ENCODE measurements around the gene PLCB1. TPM values are rescaled to one million over a fixed set of nuclear protein-coding genes. Genes with fewer than 3 reads are reported as not detected.

Gene PLCB1
- total RNA-seq, 1 experiment from 2014 or later: not detected

- H3K27me3 ChIP-seq (ENCODE audit: insufficient read depth, low read depth): peaks cover 8% of the 10 kb centered on the region; the same call in 1 of the 2 replicates
- H3K4me2 ChIP-seq: no peak overlapping the region
- no peak overlapping the region for H2AFZ ChIP-seq
- DNase-seq: no peak
- no peak for TF ChIP-seq EZH2 (IDR thresholded peaks at IDR 0.05; ENCODE audit: low read depth)
- TF ChIP-seq CTCF (conservative IDR thresholded peaks at IDR 0.05): no peak
- CTCF ChIA-PET: no interaction called here
- no peak overlapping the region for H3K4me3 ChIP-seq
- no peaks in the 10 kb centered on the region for H3K79me2 ChIP-seq (ENCODE audit: low read depth)
- no peaks in the 10 kb centered on the region for H3K36me3 ChIP-seq (ENCODE audit: low read depth)
- intact Hi-C loops (cut with micrococcal nuclease; ENCODE audit: unreplicated experiment): no loop called here
- H4K20me1 ChIP-seq (ENCODE audit: insufficient read depth): no peaks in the 10 kb centered on the region
- POLR2A ChIA-PET (ENCODE audit: unreplicated experiment): interaction anchor here (0.6 kb wide), 1 partner anchor 66 kb away, joined by 5 read pairs; no protein-coding TSS in a partner anchor
- no TSS peak for BruUV-seq (replicated peaks)
- no peak overlapping the region for H3K27ac ChIP-seq
- no peaks in the 10 kb centered on the region for H3F3A ChIP-seq (ENCODE audit: insufficient read depth, low read depth)
- no peaks in the 10 kb centered on the region for H3K9me3 ChIP-seq (ENCODE audit: insufficient read depth, low read depth)
- H3K9me2 ChIP-seq (ENCODE audit: insufficient read depth): no peaks in the 10 kb centered on the region
- H3K4me1 ChIP-seq (replicated peaks; ENCODE audit: insufficient read depth): no peaks in the 10 kb centered on the region
Observed at GRCh38 chr20:8213831-8214587, 81.9 kb downstream of the PLCB1 start.

- Histone ChIP-seq H3K27ac (no peak overlapping the region), H3K27me3 (ENCODE audit: insufficient read depth, low read depth) (peaks cover 8% of the 10 kb centered on the region; the same call in 1 of the 2 replicates), H3K79me2 (ENCODE audit: low read depth) (no peaks in the 10 kb centered on the region), H3K4me2 (no peak overlapping the region), H3K4me1 (replicated peaks; ENCODE audit: insufficient read depth) (no peaks in the 10 kb centered on the region), H3K9me3 (ENCODE audit: insufficient read depth, low read depth) (no peaks in the 10 kb centered on the region), H4K20me1 (ENCODE audit: insufficient read depth) (no peaks in the 10 kb centered on the region), H3F3A (ENCODE audit: insufficient read depth, low read depth) (no peaks in the 10 kb centered on the region), H2AFZ (no peak overlapping the region), H3K36me3 (ENCODE audit: low read depth) (no peaks in the 10 kb centered on the region), H3K4me3 (no peak overlapping the region), H3K9me2 (ENCODE audit: insufficient read depth) (no peaks in the 10 kb centered on the region)
- TF ChIP-seq EZH2 (IDR thresholded peaks at IDR 0.05; ENCODE audit: low read depth) (no peak), CTCF (conservative IDR thresholded peaks at IDR 0.05) (no peak)
- ChIA-PET CTCF (no interaction called here), POLR2A (ENCODE audit: unreplicated experiment) (no interaction called here)
- no TSS peak for BruUV-seq (replicated peaks)
- intact Hi-C loops (cut with micrococcal nuclease; ENCODE audit: unreplicated experiment): no loop called here
- no peak for DNase-seq
Observed at GRCh38 chr20:8215361-8215781, 83.3 kb downstream of the PLCB1 start.

GRCh38 chr20:8216375-8217200, 84.5 kb downstream of the PLCB1 start:
- Histone ChIP-seq H2AFZ (no peak overlapping the region), H3K36me3 (ENCODE audit: low read depth) (no peaks in the 10 kb centered on the region), H3K9me2 (ENCODE audit: insufficient read depth) (no peaks in the 10 kb centered on the region), H3F3A (ENCODE audit: insufficient read depth, low read depth) (no peaks in the 10 kb centered on the region), H3K4me1 (replicated peaks; ENCODE audit: insufficient read depth) (no peaks in the 10 kb centered on the region), H3K27me3 (ENCODE audit: insufficient read depth, low read depth) (peaks cover 8% of the 10 kb centered on the region; the same call in 1 of the 2 replicates), H3K9me3 (ENCODE audit: insufficient read depth, low read depth) (no peaks in the 10 kb centered on the region), H3K4me3 (no peak overlapping the region), H3K27ac (no peak overlapping the region), H4K20me1 (ENCODE audit: insufficient read depth) (no peaks in the 10 kb centered on the region), H3K4me2 (no peak overlapping the region), H3K79me2 (ENCODE audit: low read depth) (no peaks in the 10 kb centered on the region)
- ChIA-PET POLR2A (ENCODE audit: unreplicated experiment) (interaction anchor here (0.6 kb wide), 1 partner anchor 181 kb away, joined by 3 read pairs; no protein-coding TSS in a partner anchor), CTCF (no interaction called here)
- intact Hi-C loops (cut with micrococcal nuclease; ENCODE audit: unreplicated experiment): no loop called here
- TF ChIP-seq CTCF (conservative IDR thresholded peaks at IDR 0.05) (no peak), EZH2 (IDR thresholded peaks at IDR 0.05; ENCODE audit: low read depth) (no peak)
- no TSS peak for BruUV-seq (replicated peaks)
- DNase-seq: no peak

All from PC-9 (cell line).